ENCODE measurements around the gene C2orf69. TPM values are rescaled to one million over a fixed set of nuclear protein-coding genes. Genes with fewer than 3 reads are reported as not detected.

C2orf69 gene
- total RNA-seq, 1 experiment from 2014 or later, result 16.4 TPM

- DNase-seq (ENCODE audit: low spot score), result no peak
- ChIA-PET CTCF (no interaction called here), POLR2A (ENCODE audit: low non-redundant PET) (no interaction called here)
- TF ChIP-seq EZH2 (IDR thresholded peaks at IDR 0.05; ENCODE audit: borderline replicate concordance, low read depth, low read length, poor library complexity, severe bottlenecking) (no peak), CTCF (conservative IDR thresholded peaks at IDR 0.05; ENCODE audit: low read depth, low read length) (no peak)
- BruUV-seq (replicated peaks), result no TSS peak
- Histone ChIP-seq H3K36me3 (ENCODE audit: insufficient read depth, low read length, poor library complexity, severe bottlenecking) (no peaks in the 10 kb centered on the region), H3K4me1 (ENCODE audit: insufficient read depth, low read length, poor library complexity, severe bottlenecking) (peaks cover 22% of the 10 kb centered on the region), H3K4me3 (ENCODE audit: low read depth, low read length, poor library complexity, severe bottlenecking) (no peak overlapping the region), H3K27ac (ENCODE audit: low read depth, low read length, poor library complexity, severe bottlenecking) (no peak overlapping the region), H3K27me3 (replicated peaks; ENCODE audit: insufficient read depth, low read depth, low read length, poor library complexity) (no peaks in the 10 kb centered on the region), H3K9me3 (ENCODE audit: low read depth, low read length, poor library complexity, severe bottlenecking) (no peaks in the 10 kb centered on the region)
- intact Hi-C loops (cut with micrococcal nuclease; ENCODE audit: unreplicated experiment), result no loop called here
Observed at GRCh38 chr2:199870581-199870980, 40.5 kb upstream of the C2orf69 start.

- ChIA-PET POLR2A (ENCODE audit: low non-redundant PET) (no interaction called here), CTCF (no interaction called here)
- intact Hi-C loops (cut with micrococcal nuclease; ENCODE audit: unreplicated experiment), result no loop called here
- no peaks in the 10 kb centered on the region for H3K9me3 ChIP-seq (ENCODE audit: low read depth, low read length, poor library complexity, severe bottlenecking)
- H3K4me3 ChIP-seq (ENCODE audit: low read depth, low read length, poor library complexity, severe bottlenecking), result no peak overlapping the region
- no peak overlapping the region for H3K27ac ChIP-seq (ENCODE audit: low read depth, low read length, poor library complexity, severe bottlenecking)
- BruUV-seq (replicated peaks), result no TSS peak
- no peaks in the 10 kb centered on the region for H3K36me3 ChIP-seq (ENCODE audit: insufficient read depth, low read length, poor library complexity, severe bottlenecking)
- no peak for DNase-seq (ENCODE audit: low spot score)
- TF ChIP-seq CTCF (conservative IDR thresholded peaks at IDR 0.05; ENCODE audit: low read depth, low read length) (no peak), EZH2 (IDR thresholded peaks at IDR 0.05; ENCODE audit: borderline replicate concordance, low read depth, low read length, poor library complexity, severe bottlenecking) (no peak)
- H3K27me3 ChIP-seq (replicated peaks; ENCODE audit: insufficient read depth, low read depth, low read length, poor library complexity), result no peaks in the 10 kb centered on the region
- peaks cover 13% of the 10 kb centered on the region for H3K4me1 ChIP-seq (ENCODE audit: insufficient read depth, low read length, poor library complexity, severe bottlenecking)
Observed at GRCh38 chr2:199874209-199874608, 36.9 kb upstream of the C2orf69 start.

GRCh38 chr2:199875400-199875799 lies 35.7 kb upstream of the C2orf69 start:
- Histone ChIP-seq H3K4me3 (ENCODE audit: low read depth, low read length, poor library complexity, severe bottlenecking) (no peak overlapping the region), H3K36me3 (ENCODE audit: insufficient read depth, low read length, poor library complexity, severe bottlenecking) (no peaks in the 10 kb centered on the region), H3K9me3 (ENCODE audit: low read depth, low read length, poor library complexity, severe bottlenecking) (no peaks in the 10 kb centered on the region), H3K4me1 (ENCODE audit: insufficient read depth, low read length, poor library complexity, severe bottlenecking) (peaks cover 4% of the 10 kb centered on the region), H3K27me3 (replicated peaks; ENCODE audit: insufficient read depth, low read depth, low read length, poor library complexity) (no peaks in the 10 kb centered on the region), H3K27ac (ENCODE audit: low read depth, low read length, poor library complexity, severe bottlenecking) (no peak overlapping the region)
- intact Hi-C loops (cut with micrococcal nuclease; ENCODE audit: unreplicated experiment), result no loop called here
- TF ChIP-seq EZH2 (IDR thresholded peaks at IDR 0.05; ENCODE audit: borderline replicate concordance, low read depth, low read length, poor library complexity, severe bottlenecking) (no peak), CTCF (conservative IDR thresholded peaks at IDR 0.05; ENCODE audit: low read depth, low read length) (no peak)
- DNase-seq (ENCODE audit: low spot score), result no peak
- CTCF ChIA-PET, result no interaction called here
- BruUV-seq (replicated peaks), result no TSS peak
- POLR2A ChIA-PET (ENCODE audit: low non-redundant PET), result no interaction called here
